ENCODE measurements around the gene ARL10.
"Not testable (repeated sequence)": the region's sequence is repeated elsewhere in the genome, so short reads cannot be mapped to it uniquely, and the experiment has no call there.

ARL10 gene

GRCh38 chr5:176388444-176389134 lies 23.3 kb downstream of the ARL10 start, which contains the start of the genes HIGD2A and NOP16:
HIGD2A (plus strand) TSS chr5:176388751; CDS start chr5:176388820, 69 bp downstream.
NOP16 (minus strand) TSS chr5:176388598; CDS start chr5:176388539, 59 bp downstream.
- DNase-seq (ENCODE audit: low spot score), result peak; percentile 99

GRCh38 chr5:176389135-176390123 lies 24.1 kb downstream of the ARL10 start:
- no peak for DNase-seq (ENCODE audit: low spot score)

DNA sequence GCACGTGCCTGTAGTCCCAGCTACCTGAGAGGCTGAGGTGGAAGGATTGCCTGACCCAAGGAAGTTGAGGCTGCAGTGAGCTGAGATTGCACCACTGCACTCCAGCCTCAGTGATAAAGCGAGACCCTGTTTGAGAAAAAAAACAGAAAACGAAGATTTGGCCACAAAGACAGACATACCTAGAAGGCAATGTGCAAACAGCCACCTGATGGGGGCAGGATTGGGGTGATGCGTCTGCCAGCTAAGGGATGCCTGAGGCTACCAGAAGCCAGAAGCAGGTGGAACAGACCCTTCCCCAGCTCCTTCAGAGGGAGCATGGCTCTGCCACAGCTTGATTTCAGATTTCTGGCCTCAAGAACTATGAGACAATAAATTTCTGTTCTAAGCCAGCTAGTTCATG lies 26.2 kb downstream of the ARL10 start:
- DNase-seq (ENCODE audit: low spot score), result no peak

DNA sequence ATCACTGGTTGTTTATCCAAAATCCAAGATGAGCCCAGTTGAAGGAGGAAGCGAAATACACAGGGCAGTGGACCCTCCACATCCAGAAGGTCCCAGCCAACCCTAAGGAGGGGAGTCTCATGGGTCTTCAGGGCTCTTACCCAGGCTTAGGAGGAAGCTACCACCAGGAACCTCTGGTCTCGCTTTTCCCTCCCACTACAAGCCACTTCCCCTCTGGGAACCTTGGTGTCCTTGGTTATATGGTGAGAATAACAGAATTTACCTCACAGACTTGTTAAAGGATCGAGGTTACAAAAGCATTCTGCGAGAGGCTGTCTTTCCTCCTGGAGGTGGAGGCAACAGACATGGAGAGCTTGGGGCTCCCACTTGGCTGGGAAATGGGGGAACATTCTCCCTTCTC lies 26.7 kb downstream of the ARL10 start:
- DNase-seq (ENCODE audit: low spot score), result no peak

GRCh38 chr5:176392526-176392925 lies 27.2 kb downstream of the ARL10 start:
- no peak for DNase-seq (ENCODE audit: low spot score)

GRCh38 chr5:176394096-176394495 lies 28.8 kb downstream of the ARL10 start:
- DNase-seq (ENCODE audit: low spot score), result no peak

GRCh38 chr5:176394881-176395675 lies 29.8 kb downstream of the ARL10 start:
- no peak for DNase-seq (ENCODE audit: low spot score)

DNA sequence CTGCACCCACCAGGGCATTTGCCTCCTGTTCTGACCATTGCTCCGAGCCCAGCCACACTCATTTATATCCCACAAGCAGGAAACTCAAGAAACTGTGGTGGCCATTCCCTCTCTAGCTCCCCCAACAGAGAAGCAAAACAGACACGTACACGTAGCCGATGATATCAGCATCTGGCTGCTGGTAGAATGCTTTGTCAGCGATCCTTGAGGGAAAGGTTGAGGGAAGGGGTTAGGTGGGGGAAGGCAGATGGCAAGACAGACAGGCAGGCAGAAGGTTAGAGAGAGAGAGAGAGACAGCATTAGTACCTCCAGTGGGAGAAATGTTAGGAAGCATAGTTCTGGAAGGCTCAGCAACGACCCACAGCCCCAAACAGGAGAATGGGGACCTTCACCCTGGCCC lies 31.0 kb downstream of the ARL10 start:
- DNase-seq (ENCODE audit: low spot score), result no peak

- DNase-seq (ENCODE audit: low spot score), result no peak
Measured at GRCh38 chr5:176397736-176398420, 32.6 kb downstream of the ARL10 start.

- DNase-seq (ENCODE audit: low spot score), result no peak
Measured at GRCh38 chr5:176400382-176401156, 35.3 kb downstream of the ARL10 start.

DNA sequence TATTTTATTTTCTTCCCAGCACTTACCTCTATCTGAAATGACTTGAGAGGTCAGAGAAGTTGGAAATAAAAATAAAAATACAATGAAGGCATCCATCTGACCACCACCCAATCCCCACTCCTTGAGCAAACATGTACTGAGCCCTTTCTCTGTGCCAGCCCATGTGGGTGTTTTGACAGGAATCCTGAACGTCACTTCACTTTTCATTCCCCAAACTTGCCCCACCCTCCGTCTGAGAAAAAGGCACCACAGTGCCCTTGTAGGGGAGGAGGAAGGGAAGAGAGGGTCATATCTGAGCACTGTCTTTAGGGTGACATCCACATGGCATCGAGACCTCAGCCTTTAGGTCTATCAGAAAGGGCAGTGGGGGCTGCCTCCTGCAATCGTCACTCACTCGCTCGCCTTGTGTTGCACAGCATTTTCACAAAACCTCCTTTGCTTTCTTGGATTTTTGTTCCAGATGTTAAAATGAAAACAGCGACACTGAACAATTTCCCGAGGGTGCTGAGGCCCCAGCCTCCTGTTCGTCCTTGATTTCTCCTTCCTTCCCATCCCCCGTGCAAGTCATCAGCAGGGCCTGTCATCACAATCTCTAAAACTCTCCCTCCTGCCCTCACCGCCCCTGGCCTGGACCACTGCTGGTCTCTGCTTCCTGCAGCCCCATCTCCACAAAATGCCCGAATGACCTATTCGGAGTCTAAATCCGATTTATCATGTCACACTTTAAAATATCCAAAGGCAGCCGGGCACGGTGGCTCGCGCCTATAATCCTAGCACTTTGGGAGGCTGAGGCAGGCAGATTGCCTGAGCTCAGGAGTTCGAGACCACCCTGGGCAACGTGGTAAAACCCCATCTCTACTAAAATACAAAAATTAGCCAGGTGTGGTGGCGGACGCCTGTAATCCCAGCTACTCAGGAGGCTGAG lies 36.3 kb downstream of the ARL10 start:
- no peak for DNase-seq (ENCODE audit: low spot score)

DNA sequence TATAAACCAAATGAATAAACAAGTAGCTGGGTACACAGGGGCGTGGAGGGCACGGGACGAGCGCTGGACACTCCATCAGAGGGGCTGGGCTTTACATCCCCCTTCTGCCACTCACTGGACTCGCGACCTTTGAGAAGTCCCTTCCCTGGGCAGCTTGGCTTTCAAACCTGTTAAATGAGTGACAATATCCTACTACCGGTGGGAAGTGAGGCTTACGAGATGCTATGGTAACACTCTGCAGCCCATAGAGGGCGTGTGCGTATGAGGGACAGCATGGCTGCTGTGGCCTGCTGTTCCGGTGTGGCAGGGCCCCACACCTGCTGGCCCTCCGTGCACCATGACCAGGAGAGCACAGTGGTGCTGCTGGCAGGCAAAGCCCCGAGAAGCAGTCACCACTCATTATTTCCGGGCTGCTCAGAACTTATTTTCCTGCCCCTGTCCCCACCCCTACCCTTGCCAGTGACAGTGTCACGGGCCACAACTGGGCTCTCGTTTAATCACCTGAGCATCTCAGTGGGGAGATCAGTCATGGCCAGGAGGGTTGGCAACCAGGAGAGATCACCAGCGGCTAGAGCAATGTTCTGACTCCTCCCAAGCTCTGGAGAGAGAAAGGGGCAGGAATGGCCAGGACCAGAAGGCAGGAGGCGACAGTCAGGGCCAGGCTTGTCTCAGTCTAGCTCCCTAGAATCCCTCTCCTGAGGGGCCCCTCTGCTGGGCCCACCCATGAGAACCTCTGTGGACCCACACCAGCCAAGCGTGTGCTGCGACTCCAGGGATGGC lies 40.6 kb downstream of the ARL10 start:
- no peak for DNase-seq (ENCODE audit: low spot score)

DNA sequence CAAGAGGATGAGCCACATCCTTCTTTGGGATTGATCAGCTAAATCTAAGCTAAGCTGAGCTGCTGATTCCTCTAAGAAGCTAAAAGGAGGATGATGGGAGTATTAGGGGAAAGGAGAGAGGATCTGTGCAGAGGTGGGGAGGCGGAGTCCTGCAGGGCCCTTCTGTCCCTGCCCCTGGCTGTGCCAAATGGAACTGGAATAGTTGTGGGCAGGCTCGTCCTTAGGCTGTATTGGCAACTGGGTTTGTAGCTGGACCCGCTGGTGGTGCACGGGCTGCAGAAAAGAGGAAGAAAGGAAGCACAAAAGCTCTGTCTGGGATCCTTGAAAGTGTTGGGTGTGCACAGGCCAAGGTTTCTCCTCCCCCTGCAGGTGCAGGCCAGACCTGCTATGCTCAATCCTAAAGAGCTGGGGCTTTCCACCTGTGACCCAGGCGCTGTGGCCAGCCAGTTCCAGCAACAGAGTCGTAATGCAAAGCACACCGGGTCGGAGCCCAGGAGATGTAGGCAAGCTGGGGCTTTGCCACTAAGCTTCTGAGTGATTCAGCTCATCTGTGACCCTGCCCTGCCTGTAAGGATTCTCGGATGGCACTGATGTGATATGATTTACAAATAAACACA lies 41.3 kb downstream of the ARL10 start:
- DNase-seq (ENCODE audit: low spot score), result no peak

GRCh38 chr5:176407456-176408251 lies 42.4 kb downstream of the ARL10 start:
- DNase-seq (ENCODE audit: low spot score), result no peak

DNA sequence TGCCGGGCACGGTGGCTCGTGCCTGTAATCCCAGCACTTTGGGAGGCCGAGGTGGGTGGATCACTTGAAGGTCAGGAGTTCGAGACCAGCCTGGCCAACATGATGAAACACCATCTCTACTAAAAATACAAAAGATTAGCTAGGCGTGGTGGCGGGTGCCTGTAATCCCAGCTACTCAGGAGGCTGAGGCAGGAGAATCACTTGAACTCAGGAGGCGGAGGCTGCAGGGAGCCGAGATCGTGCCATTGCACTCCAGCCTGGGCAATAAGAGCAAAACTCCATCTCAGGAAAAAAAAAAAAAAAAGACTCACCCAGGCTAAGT lies 42.9 kb downstream of the ARL10 start:
- not testable (repeated sequence) for DNase-seq (ENCODE audit: low spot score)

- DNase-seq (ENCODE audit: low spot score), result no peak
Measured at GRCh38 chr5:176408590-176408989, 43.3 kb downstream of the ARL10 start.

DNA sequence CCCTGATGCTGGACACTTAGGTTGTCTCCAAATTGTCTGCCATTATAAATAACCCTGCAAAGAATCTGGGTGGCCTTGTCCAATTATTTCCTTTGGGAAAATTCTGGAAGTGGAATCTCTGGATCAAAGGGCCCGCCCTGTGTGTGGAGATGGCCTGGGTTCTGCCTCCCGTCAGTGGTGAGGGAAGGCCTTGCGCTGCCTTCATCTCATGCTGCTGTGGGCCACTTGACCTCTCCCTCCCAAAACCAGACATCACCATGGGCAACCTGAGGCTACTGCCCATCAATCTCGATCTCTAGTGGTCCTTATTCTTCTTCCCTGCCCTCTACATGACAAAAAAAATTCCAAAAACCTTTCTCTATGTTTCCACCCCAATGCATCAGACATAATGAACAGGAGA lies 44.5 kb downstream of the ARL10 start:
- DNase-seq (ENCODE audit: low spot score), result no peak

Data from Ammon's horn (tissue), 1 donor.